Sigmoid colon (tissue), 7 donors: Measurements from ENCODE around the gene TTLL10. TPM values are rescaled to one million over a fixed set of nuclear protein-coding genes. Genes with fewer than 3 reads are reported as not detected.

Source experiments
- DNase-seq: peaks from one replicate; pipeline ENCODE4 v3.0.0-alpha.2; 2019
- H3K27ac ChIP-seq, 4 donors: fragments of 200-600 bp; sonication (generic); one replicate each; pipeline ENCODE4 v1.5.1; 2016 to 2019; ENCODE audit warnings: mild to moderate bottlenecking in 1 of 4
- H3K27me3 ChIP-seq, 3 donors: fragments of 200-600 bp; sonication (generic); one replicate each; pipeline ENCODE4 v1.5.1; 2019; ENCODE audit warnings: mild to moderate bottlenecking in 1 of 3
- H3K36me3 ChIP-seq, 4 donors: fragments of 200-600 bp; sonication (generic); one replicate each; pipeline ENCODE4 v1.5.1; 2016 to 2019
- H3K4me1 ChIP-seq, 4 donors: fragments of 200-600 bp; sonication (generic); one replicate each; pipeline ENCODE4 v1.5.1; 2017 to 2019
- H3K4me3 ChIP-seq, 4 donors: fragments of 200-600 bp; sonication (generic); one replicate each; pipeline ENCODE4 v1.5.1; 2017 to 2019; ENCODE audit warnings: mild to moderate bottlenecking in 2 of 4, moderate library complexity in 1 of 4
- H3K9me3 ChIP-seq, 4 donors: fragments of 200-600 bp in 3 of 4; sonication (generic) in 3 of 4; one replicate each; pipeline versions ENCODE4 v1.5.1 to v1.6.1; 2013 to 2019
- CTCF ChIP-seq, 4 experiments: fragments of 450-650 bp in 3 of 4; fragments of 200-600 bp in 1 of 4; IDR thresholded peaks; one replicate each; pipeline ENCODE4 v1.5.1; 2016 to 2019; ENCODE audit warnings: antibody characterized with exemption in 4 of 4, mild to moderate bottlenecking in 3 of 4, moderate library complexity in 2 of 4
- EP300 ChIP-seq, 4 donors: sonication (generic); formaldehyde crosslinking; IDR thresholded peaks; one replicate each; pipeline ENCODE4 v1.6.1; 2017; ENCODE audit warnings: antibody characterized with exemption in 4 of 4
- POLR2A ChIP-seq, 2 donors: fragments of 450-650 bp; IDR thresholded peaks; one replicate each; pipeline ENCODE4 v1.6.1; 2016; ENCODE audit warnings: antibody characterized with exemption in 2 of 2, mild to moderate bottlenecking in 2 of 2, moderate library complexity in 2 of 2
- POLR2AphosphoS5 ChIP-seq, 4 donors: sonication (generic); formaldehyde crosslinking; IDR thresholded peaks; one replicate each; pipeline ENCODE4 v1.6.1; 2017; ENCODE audit warnings: antibody characterized with exemption in 4 of 4
- WGBS, 2 donors: extraction: QIAGEN DNeasy Blood & Tissue Kit; methylation state at CpG; one replicate each; pipeline ENCODE4 v1.1.7; 2013; 5-methylcytosine and 5-hydroxymethylcytosine counted together
- intact Hi-C: fragments of 100-400 bp; cut with DNase I; formaldehyde crosslinking; loops from one replicate; pipeline ENCODE4 v1.15.1; 2023
- polyA plus RNA-seq, 3 donors: library from polyadenylated mRNA; stranded (reverse); fragments of 200-250 nt; gene quantifications; one replicate each; pipeline ENCODE4 v1.2.3, GENCODE V29; 2013
- total RNA-seq, 4 donors: library from RNA; depleted of rRNA; stranded (reverse); fragments of >200 nt; gene quantifications; one replicate each; pipeline ENCODE4 v1.1.0, GENCODE V29; 2016
- donor health status: healthy with polysubstance abuse.
- donor health status: Bipolar disorder and iron deficiency.
- donor health status: healthy.

Gene TTLL10
- total and polyA plus RNA-seq, 7 donors = 0.46 to 0.70 (median 0.60) TPM; not detected in 4

- Histone ChIP-seq H3K4me3 (peak overlapping the region in 3 of 4 donors; percentile 3 to 31 (median 25)), H3K27me3 (peaks cover 0 to 6% (median 0%) of the 10 kb centered on the region in 3 donors), H3K27ac (no peak overlapping the region), H3K4me1 (peaks cover 0 to 15% (median 11%) of the 10 kb centered on the region in 4 donors), H3K36me3 (peaks cover 6 to 21% (median 16%) of the 10 kb centered on the region in 4 donors), H3K9me3 (no peaks in the 10 kb centered on the region)
- no peak for TF ChIP-seq POLR2A (IDR thresholded peaks at IDR 0.05)
- no peak for TF ChIP-seq EP300 (IDR thresholded peaks at IDR 0.05)
- TF ChIP-seq CTCF (IDR thresholded peaks at IDR 0.05) = no peak
- TF ChIP-seq POLR2AphosphoS5 (IDR thresholded peaks at IDR 0.05) = no peak
- 38 to 55% methylated on average over 24 of the region's 24 CpGs for WGBS, 2 donors
- no peak for DNase-seq
- intact Hi-C loops = no loop called here
Measured at GRCh38 chr1:1212780-1213344, 39.2 kb downstream of the TTLL10 start.

DNA sequence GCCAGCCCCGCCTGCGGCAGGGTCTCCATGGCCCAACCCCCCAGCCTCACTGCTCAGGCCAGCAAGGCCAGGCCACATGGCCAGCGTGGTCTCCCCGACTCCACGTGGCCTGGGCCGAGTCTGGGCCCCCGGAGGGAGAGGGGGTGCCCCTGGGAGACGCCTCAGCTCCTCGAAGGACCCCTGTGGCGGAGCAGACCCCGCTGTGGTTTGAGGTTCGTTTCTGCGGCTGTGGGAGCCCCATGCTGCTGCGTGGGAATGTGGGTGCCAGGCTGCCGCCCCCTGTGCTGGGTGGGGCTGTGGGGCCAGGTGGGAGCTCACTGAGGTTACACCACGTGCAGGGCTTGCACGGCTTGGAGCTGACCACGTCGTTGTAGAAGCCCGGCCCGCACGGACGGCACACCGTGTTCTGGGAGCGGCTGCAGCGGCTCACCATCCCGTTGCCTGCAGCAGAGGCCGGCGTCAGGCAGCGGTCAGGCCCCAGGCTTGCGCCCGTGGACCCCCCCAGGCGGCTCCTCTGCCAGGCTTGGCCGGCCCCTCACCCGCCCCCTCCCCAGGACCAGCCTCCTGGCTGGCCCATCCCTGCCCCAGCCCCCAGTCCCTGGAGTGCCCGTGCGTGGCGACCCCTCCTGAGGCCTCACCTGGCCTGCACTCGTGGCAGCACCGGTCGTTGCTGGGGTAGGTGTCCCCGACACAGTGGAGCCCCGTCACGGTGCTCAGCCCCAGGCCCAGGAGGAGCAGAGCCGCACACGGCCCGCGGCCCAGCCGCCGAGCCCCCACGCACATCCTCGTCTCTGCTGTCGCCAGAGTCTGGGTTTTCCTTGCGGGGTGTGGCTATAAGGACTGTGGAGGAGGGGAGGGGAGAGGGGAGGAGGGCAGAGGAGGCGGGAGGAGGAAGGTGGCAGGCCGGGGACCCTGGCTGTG lies 39.9 kb downstream of the TTLL10 start, which contains the start of gene TNFRSF4:
TNFRSF4 (minus strand) TSS at position 809 of the 921 bp plus-strand sequence; CDS start at position 783, 26 bp downstream.
- peak within 1 kb of the TSS in 1 of 4 donors; percentile 25 for H3K4me3 ChIP-seq
- peaks cover 14 to 28% (median 23%) of the 10 kb centered on the region in 4 donors for H3K36me3 ChIP-seq
- DNase-seq = no peak
- TF ChIP-seq EP300 (IDR thresholded peaks at IDR 0.05) (no peak), CTCF (IDR thresholded peaks at IDR 0.05) (no peak), POLR2AphosphoS5 (IDR thresholded peaks at IDR 0.05) (no peak)
- no peaks in the 10 kb centered on the region for H3K9me3 ChIP-seq
- WGBS, 2 donors = 30 to 37% methylated on average over 56 of the region's 56 CpGs
- peaks cover 0 to 1% (median 0%) of the 10 kb centered on the region in 3 donors for H3K27me3 ChIP-seq
- no peak within 1 kb of the TSS for H3K27ac ChIP-seq
- intact Hi-C loops = no loop called here
- peaks cover 0 to 7% (median 3%) of the 10 kb centered on the region in 4 donors for H3K4me1 ChIP-seq

GRCh38 chr1:1215080-1215676 lies 41.5 kb downstream of the TTLL10 start:
- TF ChIP-seq POLR2A (IDR thresholded peaks at IDR 0.05) (no peak), POLR2AphosphoS5 (IDR thresholded peaks at IDR 0.05) (no peak), CTCF (IDR thresholded peaks at IDR 0.05) (no peak), EP300 (IDR thresholded peaks at IDR 0.05) (no peak)
- intact Hi-C loops = no loop called here
- Histone ChIP-seq H3K36me3 (peaks cover 22 to 42% (median 26%) of the 10 kb centered on the region in 4 donors), H3K4me1 (peaks cover 0 to 3% (median 0%) of the 10 kb centered on the region in 4 donors), H3K27ac (no peak overlapping the region), H3K27me3 (no peaks in the 10 kb centered on the region), H3K4me3 (no peak overlapping the region), H3K9me3 (no peaks in the 10 kb centered on the region)
- 46 to 52% methylated on average over 11 of the region's 11 CpGs for WGBS, 2 donors
- DNase-seq = no peak

DNA sequence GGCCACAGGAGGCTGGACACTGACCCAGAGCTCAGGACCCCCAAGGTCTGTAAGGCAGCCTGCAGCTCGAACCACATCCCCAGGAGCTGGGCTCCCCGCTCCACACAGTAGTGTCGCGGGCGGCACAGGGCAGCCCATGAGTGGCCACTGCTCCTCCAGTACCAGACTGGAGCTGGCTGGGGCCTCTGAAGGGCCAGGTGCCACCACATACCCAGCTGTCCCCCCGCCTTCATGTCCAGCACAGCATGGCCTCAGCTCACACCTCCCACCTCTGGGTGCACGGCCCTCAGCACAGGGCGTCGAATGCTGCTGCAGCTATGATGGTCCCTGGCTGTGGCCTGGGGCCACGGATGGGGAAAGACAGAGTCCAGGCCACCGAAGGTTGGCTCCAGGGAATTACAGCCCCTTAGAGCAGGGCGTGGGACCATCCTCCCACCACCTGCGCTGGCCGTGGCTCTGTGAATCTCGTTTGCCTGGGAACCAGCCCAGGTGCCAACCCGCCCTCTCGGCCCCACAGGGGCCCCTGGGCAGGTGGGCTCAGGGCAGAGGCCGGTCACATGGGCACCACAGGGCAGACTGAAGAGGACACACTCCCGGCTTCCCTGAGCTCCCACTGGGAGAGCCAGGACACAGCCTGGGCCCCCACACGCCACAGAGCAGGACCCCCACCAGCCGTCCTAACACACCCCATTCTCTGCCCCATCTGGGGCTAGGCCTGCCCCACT lies 42.4 kb downstream of the TTLL10 start:
- intact Hi-C loops = no loop called here
- no peak for DNase-seq
- Histone ChIP-seq H3K36me3 (peaks cover 28 to 51% (median 30%) of the 10 kb centered on the region in 4 donors), H3K9me3 (no peaks in the 10 kb centered on the region), H3K4me1 (peaks cover 0 to 3% (median 0%) of the 10 kb centered on the region in 4 donors), H3K27me3 (no peaks in the 10 kb centered on the region), H3K4me3 (no peak overlapping the region), H3K27ac (no peak overlapping the region)
- TF ChIP-seq POLR2A (IDR thresholded peaks at IDR 0.05) (no peak), CTCF (IDR thresholded peaks at IDR 0.05) (no peak), EP300 (IDR thresholded peaks at IDR 0.05) (no peak), POLR2AphosphoS5 (IDR thresholded peaks at IDR 0.05) (no peak)
- 87 to 90% methylated on average over 21 of the region's 21 CpGs for WGBS, 2 donors
